Astrocyte (in vitro differentiated cells and primary cell): ENCODE results near the gene HSD17B12. TPM values are rescaled to one million over a fixed set of nuclear protein-coding genes. Genes with fewer than 3 reads are reported as not detected.

Source experiments
- DNase-seq: peaks from one replicate; pipeline ENCODE4 v3.0.0-alpha.2; 2010; ENCODE audit warnings: low read depth
- FAIRE-seq: peaks from 2 replicates; lab custom pipeline; 2011; peaks lifted over from hg19 to GRCh38; lab: Jason Lieb, UNC
- H2AFZ ChIP-seq: 2 replicates; pipeline ENCODE4 v1.6.0; 2012; ENCODE audit warnings: low read depth, low read length, inconsistent platforms
- H3K27ac ChIP-seq: 2 replicates; pipeline ENCODE4 v1.5.1; 2011; ENCODE audit warnings: low read depth, low read length, inconsistent platforms
- H3K27me3 ChIP-seq: 2 replicates; pipeline ENCODE4 v1.6.0; 2011; ENCODE audit warnings: low read length, inconsistent platforms; ENCODE audit not compliant: insufficient read depth
- H3K36me3 ChIP-seq: 2 replicates; pipeline ENCODE4 v1.5.1; 2011; ENCODE audit warnings: low read length, inconsistent platforms; ENCODE audit not compliant: insufficient read depth
- H3K4me1 ChIP-seq: 2 replicates; pipeline ENCODE4 v1.5.1; 2011; ENCODE audit warnings: low read length, inconsistent platforms; ENCODE audit not compliant: insufficient read depth
- H3K4me2 ChIP-seq: 2 replicates; pipeline ENCODE4 v1.6.0; 2012; ENCODE audit warnings: low read length, inconsistent platforms
- H3K4me3 ChIP-seq: 2 replicates; pipeline ENCODE4 v1.5.1; 2011; ENCODE audit warnings: low read depth, mild to moderate bottlenecking, low read length, inconsistent platforms; ENCODE audit not compliant: insufficient read depth
- H3K79me2 ChIP-seq: 2 replicates; pipeline ENCODE4 v1.6.0; 2012; ENCODE audit warnings: mild to moderate bottlenecking, low read length, inconsistent platforms; ENCODE audit not compliant: insufficient read depth
- H3K9ac ChIP-seq: 2 replicates; pipeline ENCODE4 v1.6.0; 2012; ENCODE audit warnings: mild to moderate bottlenecking, low read length, inconsistent platforms
- H3K9me3 ChIP-seq: 2 replicates; pipeline ENCODE4 v1.5.1; 2012; ENCODE audit warnings: low read depth, mild to moderate bottlenecking, low read length, inconsistent platforms; ENCODE audit not compliant: insufficient read depth
- H4K20me1 ChIP-seq: 2 replicates; pipeline ENCODE4 v1.6.0; 2012; ENCODE audit warnings: low read length, inconsistent platforms; ENCODE audit not compliant: insufficient read depth
- H3K27ac Mint-ChIP-seq: one replicate; pipeline ENCODE4 v1.8.0; 2021; ENCODE audit warnings: mild to moderate bottlenecking, mixed read lengths; ENCODE audit not compliant: unreplicated experiment
- H3K27me3 Mint-ChIP-seq: one replicate; pipeline ENCODE4 v1.8.0; 2021; ENCODE audit warnings: low read depth, mixed read lengths; ENCODE audit not compliant: unreplicated experiment
- H3K36me3 Mint-ChIP-seq: one replicate; pipeline ENCODE4 v1.8.0; 2021; ENCODE audit warnings: low read depth, mixed read lengths; ENCODE audit not compliant: unreplicated experiment
- H3K4me1 Mint-ChIP-seq: one replicate; pipeline ENCODE4 v1.8.0; 2021; ENCODE audit warnings: low read depth, mixed read lengths; ENCODE audit not compliant: unreplicated experiment
- H3K4me3 Mint-ChIP-seq: one replicate; pipeline ENCODE4 v1.8.0; 2021; ENCODE audit warnings: mild to moderate bottlenecking, moderate library complexity, mixed read lengths; ENCODE audit not compliant: unreplicated experiment
- H3K9me3 Mint-ChIP-seq: one replicate; pipeline ENCODE4 v1.8.0; 2021; ENCODE audit warnings: mild to moderate bottlenecking, mixed read lengths; ENCODE audit not compliant: unreplicated experiment
- EZH2 ChIP-seq: IDR thresholded peaks from 2 replicates; pipeline ENCODE4 v1.6.1; 2012; ENCODE audit warnings: mild to moderate bottlenecking, low read length, inconsistent platforms; ENCODE audit not compliant: insufficient read depth
- total RNA-seq: library from RNA; stranded (reverse); gene quantifications from 2 replicates; pipeline ENCODE4 v1.2.1, GENCODE V29; 2021
- TF ChIP-seq, protein P1 (sequence below): IDR thresholded peaks from 2 replicates; pipeline ENCODE4 v1.5.1; 2011; ENCODE audit warnings: low read depth, mild to moderate bottlenecking, inconsistent platforms, low read length, moderate library complexity; ENCODE audit not compliant: insufficient read depth

The HSD17B12 gene
- total RNA-seq, 1 donor from 2014 or later, result 132 TPM

DNA sequence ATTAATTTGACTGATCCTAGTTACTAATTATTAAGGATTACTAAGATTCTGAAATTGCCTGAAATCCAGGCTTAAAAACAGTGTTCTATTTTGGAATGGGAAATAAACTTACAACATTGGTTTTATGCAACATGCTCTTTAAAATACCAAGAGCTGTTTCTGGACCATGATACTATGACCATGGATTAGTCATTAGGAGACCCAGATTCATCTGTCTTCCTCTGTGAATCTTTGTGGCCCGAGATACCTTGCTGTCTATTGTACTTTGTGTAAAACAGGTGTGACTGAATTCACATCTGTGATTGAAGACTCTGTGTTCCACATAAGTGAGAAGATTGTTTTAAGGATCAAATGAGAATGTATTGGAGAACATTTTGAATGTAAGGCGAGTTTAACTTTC, 98.8 kb downstream of the HSD17B12 start:
- H3K4me3 Mint-ChIP-seq, result no peak overlapping the region
- H3K36me3 Mint-ChIP-seq, result peaks cover 16% of the 10 kb centered on the region
- H3K4me3 ChIP-seq, result no peak overlapping the region
- H3K27ac Mint-ChIP-seq, result no peak overlapping the region
- peaks cover 12% of the 10 kb centered on the region for H4K20me1 ChIP-seq
- FAIRE-seq (no peak), DNase-seq (no peak)
- peaks cover 20% of the 10 kb centered on the region for H3K4me1 Mint-ChIP-seq
- no peaks in the 10 kb centered on the region for H3K27me3 Mint-ChIP-seq
- H3K36me3 ChIP-seq, result no peaks in the 10 kb centered on the region
- H3K4me1 ChIP-seq, result no peaks in the 10 kb centered on the region
- H3K79me2 ChIP-seq, result no peaks in the 10 kb centered on the region
- H3K9me3 Mint-ChIP-seq, result peaks cover 9% of the 10 kb centered on the region
- H3K27me3 ChIP-seq, result no peaks in the 10 kb centered on the region
- H3K9me3 ChIP-seq, result peaks cover 4% of the 10 kb centered on the region
- no peak overlapping the region for H3K4me2 ChIP-seq
- no peak overlapping the region for H3K9ac ChIP-seq
- H2AFZ ChIP-seq, result no peak overlapping the region
- no peak for TF ChIP-seq EZH2
- TF ChIP-seq, protein P1, sequence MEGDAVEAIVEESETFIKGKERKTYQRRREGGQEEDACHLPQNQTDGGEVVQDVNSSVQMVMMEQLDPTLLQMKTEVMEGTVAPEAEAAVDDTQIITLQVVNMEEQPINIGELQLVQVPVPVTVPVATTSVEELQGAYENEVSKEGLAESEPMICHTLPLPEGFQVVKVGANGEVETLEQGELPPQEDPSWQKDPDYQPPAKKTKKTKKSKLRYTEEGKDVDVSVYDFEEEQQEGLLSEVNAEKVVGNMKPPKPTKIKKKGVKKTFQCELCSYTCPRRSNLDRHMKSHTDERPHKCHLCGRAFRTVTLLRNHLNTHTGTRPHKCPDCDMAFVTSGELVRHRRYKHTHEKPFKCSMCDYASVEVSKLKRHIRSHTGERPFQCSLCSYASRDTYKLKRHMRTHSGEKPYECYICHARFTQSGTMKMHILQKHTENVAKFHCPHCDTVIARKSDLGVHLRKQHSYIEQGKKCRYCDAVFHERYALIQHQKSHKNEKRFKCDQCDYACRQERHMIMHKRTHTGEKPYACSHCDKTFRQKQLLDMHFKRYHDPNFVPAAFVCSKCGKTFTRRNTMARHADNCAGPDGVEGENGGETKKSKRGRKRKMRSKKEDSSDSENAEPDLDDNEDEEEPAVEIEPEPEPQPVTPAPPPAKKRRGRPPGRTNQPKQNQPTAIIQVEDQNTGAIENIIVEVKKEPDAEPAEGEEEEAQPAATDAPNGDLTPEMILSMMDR, result no peak
- no peak overlapping the region for H3K27ac ChIP-seq

- Histone ChIP-seq H3K27me3 (no peaks in the 10 kb centered on the region), H3K4me1 (no peaks in the 10 kb centered on the region), H3K4me3 (no peak overlapping the region), H3K9ac (no peak overlapping the region), H3K79me2 (no peaks in the 10 kb centered on the region), H4K20me1 (peaks cover 8% of the 10 kb centered on the region), H3K36me3 (no peaks in the 10 kb centered on the region), H3K9me3 (peaks cover 4% of the 10 kb centered on the region), H3K27ac (no peak overlapping the region), H3K4me2 (no peak overlapping the region), H2AFZ (no peak overlapping the region)
- H3K27me3 Mint-ChIP-seq, result no peaks in the 10 kb centered on the region
- no peak overlapping the region for H3K27ac Mint-ChIP-seq
- peaks cover 25% of the 10 kb centered on the region for H3K4me1 Mint-ChIP-seq
- TF ChIP-seq, protein P1, result no peak
- TF ChIP-seq EZH2, result no peak
- H3K9me3 Mint-ChIP-seq, result peaks cover 15% of the 10 kb centered on the region
- DNase-seq (no peak), FAIRE-seq (no peak)
- H3K36me3 Mint-ChIP-seq, result peaks cover 20% of the 10 kb centered on the region
- H3K4me3 Mint-ChIP-seq, result no peak overlapping the region
These were observed 103.8 kb downstream of the HSD17B12 start for GRCh38 chr11:43784301-43784700.

GRCh38 chr11:43784866-43785265, 104.3 kb downstream of the HSD17B12 start:
- Mint-ChIP-seq H3K9me3 (peaks cover 15% of the 10 kb centered on the region), H3K4me1 (peaks cover 23% of the 10 kb centered on the region), H3K27ac (no peak overlapping the region), H3K4me3 (no peak overlapping the region), H3K36me3 (peaks cover 20% of the 10 kb centered on the region), H3K27me3 (no peaks in the 10 kb centered on the region)
- Histone ChIP-seq H3K79me2 (no peaks in the 10 kb centered on the region), H3K4me2 (no peak overlapping the region), H2AFZ (no peak overlapping the region), H3K9ac (no peak overlapping the region), H3K36me3 (no peaks in the 10 kb centered on the region), H3K27me3 (no peaks in the 10 kb centered on the region), H3K4me1 (peaks cover 4% of the 10 kb centered on the region), H3K4me3 (no peak overlapping the region), H4K20me1 (peaks cover 4% of the 10 kb centered on the region), H3K9me3 (peaks cover 4% of the 10 kb centered on the region), H3K27ac (no peak overlapping the region)
- no peak for TF ChIP-seq EZH2
- TF ChIP-seq, protein P1, result no peak
- no peak for FAIRE-seq
- DNase-seq, result no peak
